A204.1 (cell line): Measurements from ENCODE around the gene DCUN1D4.
"Not testable (repeated sequence)": the region's sequence is repeated elsewhere in the genome, so short reads cannot be mapped to it uniquely, and the experiment has no call there.

Experiments used
- FAIRE-seq: peaks from 2 replicates; lab custom pipeline; 2012; peaks lifted over from hg19 to GRCh38; lab: Jason Lieb, UNC

The DCUN1D4 gene

GRCh38 chr4:51855270-51855669 is 12.3 kb downstream of the DCUN1D4 start:
- FAIRE-seq = no peak

- no peak for FAIRE-seq
Measured at GRCh38 chr4:51855751-51856150, 12.8 kb downstream of the DCUN1D4 start.

- FAIRE-seq = no peak
Measured at GRCh38 chr4:51858605-51859202, 15.8 kb downstream of the DCUN1D4 start.

- FAIRE-seq = no peak
Measured at GRCh38 chr4:51859476-51860031, 16.6 kb downstream of the DCUN1D4 start.

- FAIRE-seq = no peak
Measured at GRCh38 chr4:51862199-51862598, 19.2 kb downstream of the DCUN1D4 start.

- FAIRE-seq = no peak
Measured at GRCh38 chr4:51862781-51863180, 19.8 kb downstream of the DCUN1D4 start.

- FAIRE-seq = no peak
Measured at GRCh38 chr4:51865717-51866116, 22.8 kb downstream of the DCUN1D4 start.

- no peak for FAIRE-seq
Measured at GRCh38 chr4:51866835-51867234, 23.9 kb downstream of the DCUN1D4 start.

GRCh38 chr4:51867689-51868448 is 24.9 kb downstream of the DCUN1D4 start:
- FAIRE-seq = no peak

- no peak for FAIRE-seq
Measured at GRCh38 chr4:51868449-51868847, 25.5 kb downstream of the DCUN1D4 start.

- no peak for FAIRE-seq
Measured at GRCh38 chr4:51870441-51871188, 27.7 kb downstream of the DCUN1D4 start.

GRCh38 chr4:51872283-51872997 is 29.5 kb downstream of the DCUN1D4 start:
- no peak for FAIRE-seq

GRCh38 chr4:51874551-51874950 is 31.6 kb downstream of the DCUN1D4 start:
- FAIRE-seq = no peak

GRCh38 chr4:51878431-51878830 is 35.5 kb downstream of the DCUN1D4 start:
- FAIRE-seq = no peak

GRCh38 chr4:51880016-51880915 is 37.3 kb downstream of the DCUN1D4 start:
- FAIRE-seq = no peak

- no peak for FAIRE-seq
Measured at GRCh38 chr4:51884055-51884454, 41.1 kb downstream of the DCUN1D4 start.

GRCh38 chr4:51884606-51885005 is 41.7 kb downstream of the DCUN1D4 start:
- FAIRE-seq = no peak

GRCh38 chr4:51885363-51885762 is 42.4 kb downstream of the DCUN1D4 start:
- FAIRE-seq = no peak

GRCh38 chr4:51890760-51891159 is 47.8 kb downstream of the DCUN1D4 start:
- FAIRE-seq = no peak

GRCh38 chr4:51893402-51893801 is 50.4 kb downstream of the DCUN1D4 start:
- FAIRE-seq = not testable (repeated sequence)

GRCh38 chr4:51894059-51894645 is 51.2 kb downstream of the DCUN1D4 start:
- no peak for FAIRE-seq
